NCI-H2029 (cell line): ENCODE measurements around the gene KIF5A.
A peak's percentile ranks its signal among the peaks of the same experiment; 100 is the strongest.

Source experiments
- DNase-seq: peaks from one replicate; lab custom pipeline; 2025; lab: John Stamatoyannopoulos, UW

Gene KIF5A

GRCh38 chr12:57535764-57536596 is 13.9 kb upstream of the KIF5A start:
- no peak for DNase-seq

DNA sequence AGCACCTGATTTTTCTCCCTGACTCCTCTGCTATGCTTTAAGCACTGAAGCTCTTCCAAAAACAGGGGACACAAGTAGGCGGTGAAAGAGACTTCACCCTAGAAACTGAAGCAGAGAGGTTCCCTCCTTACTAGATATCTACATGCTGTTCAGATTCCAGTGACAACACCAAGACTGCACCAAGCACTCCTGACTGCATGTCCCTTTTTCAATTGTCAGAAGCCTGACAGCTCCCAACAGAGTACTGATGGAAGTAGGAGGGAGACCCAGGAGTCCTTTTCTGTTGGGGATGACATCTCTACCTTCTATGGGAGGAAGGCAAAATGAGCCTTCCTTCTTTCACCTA is 13.3 kb upstream of the KIF5A start:
- no peak for DNase-seq

DNA sequence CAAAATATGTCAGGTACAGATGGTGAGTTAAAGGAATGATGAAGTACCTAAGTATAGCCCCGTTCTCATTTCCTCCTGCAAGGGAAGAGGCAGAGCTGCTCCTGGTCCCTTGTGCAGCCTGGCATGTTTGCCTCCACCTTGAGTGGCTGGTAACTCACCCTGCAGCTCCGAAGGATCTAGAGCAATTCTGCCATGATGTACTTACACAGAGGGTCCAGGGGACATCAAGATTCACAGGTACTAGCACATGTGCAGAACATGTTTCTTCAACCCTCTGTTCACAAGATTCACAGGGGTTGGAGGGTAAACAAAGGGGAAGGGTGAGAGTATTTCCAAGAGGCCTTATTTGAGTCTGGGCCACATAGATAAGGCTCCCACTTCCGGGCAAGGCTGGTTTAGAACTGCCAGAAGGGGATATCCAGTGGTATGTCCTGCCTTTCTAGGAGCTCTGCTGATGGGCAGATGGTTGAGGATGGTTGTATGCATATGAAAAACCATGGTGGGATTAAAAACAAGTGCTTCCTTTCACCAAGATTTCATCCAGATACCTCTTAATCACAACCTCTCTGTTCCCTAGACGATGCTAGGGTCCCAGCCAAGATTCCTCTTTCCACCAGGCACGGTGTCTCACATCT is 10.6 kb upstream of the KIF5A start:
- no peak for DNase-seq

DNA sequence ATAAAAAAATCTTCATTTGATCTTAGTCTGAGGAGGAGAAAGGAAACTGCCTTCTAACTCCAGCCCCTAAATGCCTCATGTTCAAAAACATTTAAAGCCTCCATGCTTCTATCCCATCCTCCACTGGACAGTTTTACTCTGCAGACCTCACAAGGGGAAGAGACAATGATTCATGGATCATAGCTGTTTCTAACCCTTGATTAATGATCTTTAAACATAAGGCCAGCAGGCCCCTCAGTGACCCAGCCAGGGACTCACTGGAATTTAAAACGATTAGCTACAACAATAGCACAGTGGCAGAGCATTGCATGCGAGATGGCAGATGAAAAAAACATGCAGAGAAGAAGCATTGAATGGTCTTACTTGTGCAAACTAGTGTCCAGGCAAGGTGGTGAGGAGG is 8.8 kb upstream of the KIF5A start:
- DNase-seq: no peak

GRCh38 chr12:57541717-57542116 is 8.1 kb upstream of the KIF5A start:
- DNase-seq: no peak

DNA sequence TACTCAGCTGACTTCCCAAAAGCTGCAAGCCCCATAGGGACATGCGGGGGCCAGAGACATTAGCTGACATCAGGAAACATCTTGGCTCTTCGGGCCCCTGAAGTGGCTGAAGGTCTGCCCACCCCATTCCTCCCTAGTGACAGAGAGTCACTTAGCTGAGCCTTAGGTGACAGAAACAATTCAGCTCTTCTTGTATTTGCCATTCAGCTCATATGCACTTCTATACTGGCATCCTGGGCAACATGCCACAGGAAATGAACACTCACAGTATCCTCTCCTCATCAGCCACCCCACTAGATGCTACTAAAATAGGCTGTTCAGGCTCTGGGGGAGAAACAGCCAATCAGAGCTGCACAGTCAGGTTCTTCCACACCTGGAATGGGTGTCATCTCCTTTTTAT is 6.3 kb upstream of the KIF5A start:
- DNase-seq: peak; percentile 91

DNA sequence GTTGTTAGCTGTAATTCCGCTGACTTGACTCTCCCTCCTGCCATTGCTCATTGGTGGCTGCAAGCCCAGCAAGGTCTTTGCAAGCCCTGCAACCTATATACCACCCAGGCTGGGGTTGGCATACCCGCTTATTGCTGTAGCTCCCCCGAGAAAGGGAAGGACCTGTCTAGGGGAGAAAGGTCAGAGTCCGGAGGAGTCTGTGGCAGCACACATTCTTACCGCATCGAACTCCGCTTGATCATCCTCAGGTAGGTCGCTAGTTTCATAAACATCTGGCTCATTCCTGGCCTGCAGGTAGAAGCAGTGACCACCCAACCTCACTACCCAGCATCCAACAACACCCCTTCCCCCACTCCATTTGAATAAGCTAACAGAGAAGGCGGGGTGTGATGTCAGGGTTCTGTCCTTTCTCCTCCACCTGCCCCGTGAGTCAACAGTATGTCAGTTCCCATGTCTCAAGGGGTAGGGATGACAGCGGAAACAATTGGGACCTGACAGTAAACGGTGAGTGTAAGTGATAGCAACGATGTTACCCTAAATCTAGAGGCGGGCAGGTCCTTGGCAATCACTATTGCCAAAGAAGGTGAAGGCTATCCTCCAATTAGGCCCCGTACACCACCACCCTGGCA is 3.9 kb upstream of the KIF5A start:
- peak; percentile 57 for DNase-seq

DNA sequence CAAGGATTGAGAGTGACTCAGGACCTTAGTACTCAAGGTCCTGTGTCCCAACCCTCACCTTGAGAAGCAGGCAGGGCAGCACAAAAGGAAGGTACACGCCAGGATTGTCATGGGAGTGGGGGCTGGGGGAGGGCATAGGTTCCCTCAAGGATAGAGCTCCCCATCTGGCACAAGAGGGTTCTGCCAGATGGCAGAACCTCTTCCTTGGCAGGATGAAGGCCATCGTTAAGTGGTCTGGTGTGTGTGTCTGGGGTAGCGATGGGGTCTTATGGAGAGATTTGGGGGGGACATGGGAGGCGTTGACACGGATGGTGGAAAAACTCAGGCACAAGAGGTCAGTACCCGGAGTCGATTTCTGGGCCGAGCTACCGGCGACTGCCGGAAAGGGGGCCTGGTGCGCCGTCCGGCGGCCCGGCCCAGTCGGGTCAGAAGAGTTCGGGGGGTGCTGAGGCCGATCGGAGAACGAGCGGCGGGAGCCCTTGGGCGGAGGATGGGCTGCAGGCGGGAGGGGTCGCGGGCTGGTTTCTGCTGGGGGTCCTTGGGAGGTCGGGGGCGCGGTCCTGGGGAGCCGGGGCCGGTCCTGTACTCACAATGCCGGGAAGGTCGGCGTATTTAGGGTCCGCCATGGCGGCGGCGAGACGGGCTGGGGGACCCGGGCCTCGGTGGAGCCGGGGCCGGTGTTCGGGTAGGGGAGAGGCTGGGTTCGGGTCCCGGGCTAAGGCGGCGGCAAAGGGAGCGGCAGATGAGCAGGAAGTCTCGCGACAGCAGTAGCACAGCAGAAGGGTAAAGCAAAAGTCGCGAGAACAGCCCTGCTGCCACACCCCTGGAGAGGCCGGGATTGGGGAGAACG is 3.2 kb upstream of the KIF5A start, which contains the start of gene DCTN2:
TSS of gene DCTN2 (minus strand) at position 755 of the 850 bp plus-strand sequence. CDS start at position 626, 129 bp downstream.
- peak; percentile 96 for DNase-seq

DNA sequence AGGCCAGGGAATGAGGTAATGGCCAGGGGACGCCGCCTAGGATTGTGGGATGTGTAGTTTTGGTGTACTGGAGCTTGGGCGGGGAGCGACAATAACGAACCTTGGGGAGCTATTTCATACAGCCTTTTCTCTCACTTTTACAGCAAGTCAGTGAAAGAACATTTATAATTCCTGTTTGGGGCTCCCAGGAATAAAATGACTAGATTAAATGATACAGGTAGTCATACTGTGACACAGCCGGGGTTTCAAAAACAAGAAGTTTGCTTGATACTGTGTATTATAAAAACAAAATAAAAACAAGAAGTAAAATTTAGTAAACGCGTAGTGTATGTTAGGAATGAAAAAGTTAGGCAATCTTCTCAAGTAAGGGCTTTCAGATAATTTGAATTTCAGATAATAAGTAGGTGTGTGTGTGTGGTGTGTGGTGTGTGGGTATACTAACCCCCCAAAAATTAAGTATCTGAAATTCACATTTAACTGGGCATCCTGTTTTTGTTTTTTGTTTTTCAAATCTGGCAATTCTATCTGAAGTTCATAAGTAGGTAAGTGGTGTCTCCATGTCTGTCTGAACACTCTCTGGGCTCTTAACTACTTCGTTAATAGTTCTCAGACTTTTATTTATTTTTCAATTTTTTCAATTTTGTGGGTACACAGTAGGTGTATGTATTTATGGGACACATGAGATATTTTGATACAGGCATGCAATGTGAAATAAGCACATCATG is 2.4 kb upstream of the KIF5A start:
- no peak for DNase-seq

DNA sequence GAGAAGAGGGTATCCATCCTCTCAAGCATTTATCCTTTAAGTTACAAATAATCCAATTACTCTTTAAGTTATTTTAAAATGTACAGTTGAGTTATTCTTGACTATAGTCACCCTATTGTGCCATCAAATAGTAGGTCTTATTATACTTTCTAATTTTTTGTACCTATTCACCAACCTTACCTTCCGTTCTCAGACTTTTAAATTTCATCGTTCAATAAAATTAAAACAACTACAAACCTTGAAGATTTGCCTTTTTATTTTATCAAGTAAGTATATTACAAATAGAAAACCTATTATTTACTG is 1.9 kb upstream of the KIF5A start:
- DNase-seq: no peak

GRCh38 chr12:57548488-57548887 is 1.4 kb upstream of the KIF5A start:
- DNase-seq: no peak

DNA sequence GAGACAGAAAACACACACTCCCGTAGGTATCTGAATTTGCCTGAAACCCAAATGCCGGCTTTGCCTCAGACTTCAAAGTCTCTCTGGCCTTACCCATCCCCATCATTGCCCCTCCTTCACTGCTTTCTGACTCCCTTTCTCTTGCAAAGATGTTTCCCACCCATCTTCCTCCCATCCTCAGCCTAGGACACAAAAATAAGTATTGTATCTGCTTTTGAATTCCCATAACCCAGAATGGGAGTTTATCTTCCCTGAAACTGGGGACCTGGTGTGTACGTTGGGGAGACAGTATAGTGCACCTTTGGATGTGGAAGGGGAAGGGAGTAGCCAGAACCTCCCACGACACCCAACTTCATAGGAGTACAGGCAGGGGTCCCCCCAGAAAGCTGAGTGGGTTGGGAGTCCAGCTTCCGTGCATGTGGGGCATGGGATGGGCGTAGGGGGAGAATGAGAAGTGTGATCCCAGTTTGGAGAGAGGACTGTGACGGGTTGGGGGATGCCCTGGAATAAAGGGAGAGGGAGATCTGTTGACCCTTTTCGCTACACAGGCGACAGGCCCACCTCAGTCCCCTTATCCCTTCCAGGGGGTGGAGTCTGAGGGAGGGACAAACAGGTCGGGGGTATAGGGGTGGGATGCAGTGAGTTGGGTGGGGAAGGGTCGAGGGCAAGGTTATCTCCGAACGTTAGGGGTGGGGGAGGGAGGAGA is 488 bp upstream of the KIF5A start:
- no peak for DNase-seq

GRCh38 chr12:57550641-57551549 is 1.1 kb downstream of the KIF5A start:
- DNase-seq: no peak

DNA sequence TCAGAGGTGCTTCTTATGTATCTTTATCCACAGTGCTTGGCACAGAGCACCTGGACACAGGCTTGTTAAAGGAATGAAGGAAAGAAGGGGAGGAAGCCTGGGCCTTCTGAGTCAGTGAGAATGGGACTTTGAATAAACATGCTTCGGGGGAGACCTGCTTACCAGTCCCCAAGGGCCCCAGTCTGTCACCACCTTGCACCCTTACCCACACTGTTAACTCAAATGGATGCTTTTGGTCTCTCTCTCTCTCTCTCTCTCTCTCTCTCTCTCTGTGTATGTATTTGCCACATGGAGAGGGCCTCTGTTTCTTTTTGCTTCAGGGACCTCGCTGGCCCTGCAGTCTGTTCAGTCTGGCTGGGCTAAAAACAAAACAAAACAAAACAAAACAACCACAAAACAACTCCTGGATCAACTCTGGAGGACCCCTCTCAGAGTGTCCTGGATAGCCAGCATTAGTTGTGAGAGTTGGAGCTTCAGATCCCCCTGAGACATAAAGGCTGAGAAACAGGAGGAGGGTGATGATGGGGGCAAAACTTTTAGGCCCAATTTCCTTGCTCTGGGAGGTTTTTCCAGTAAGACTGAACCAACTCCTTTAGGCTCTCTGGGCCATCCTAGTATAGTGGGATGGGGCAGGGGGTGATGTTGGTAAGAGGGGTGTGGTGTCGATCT is 1.9 kb downstream of the KIF5A start:
- DNase-seq: no peak

- DNase-seq: no peak
Measured at GRCh38 chr12:57552306-57552651, 2.4 kb downstream of the KIF5A start.

DNA sequence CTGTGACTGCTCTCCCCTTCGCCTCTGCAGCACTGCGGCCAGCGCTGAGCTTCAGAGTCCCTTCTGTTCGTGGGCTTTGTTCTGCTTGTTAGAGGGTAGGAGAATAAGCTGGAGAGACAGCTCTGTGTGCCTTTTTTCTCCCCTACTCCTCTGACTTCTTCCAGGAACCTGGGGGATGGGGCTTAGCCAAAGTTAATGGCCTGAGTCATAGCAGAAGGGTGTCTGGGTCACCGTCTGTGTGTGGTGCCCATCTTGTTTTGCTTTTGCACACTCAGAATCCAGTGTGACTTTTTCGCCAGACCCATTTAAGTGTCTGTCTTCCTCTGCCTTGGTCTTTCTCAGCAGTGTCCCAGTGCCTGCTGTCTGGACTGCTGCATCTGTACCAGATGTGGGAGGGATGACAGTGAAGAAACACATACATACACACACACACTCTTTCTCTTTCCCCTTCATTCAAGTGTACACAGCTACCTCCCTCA is 3.0 kb downstream of the KIF5A start:
- DNase-seq: no peak

DNA sequence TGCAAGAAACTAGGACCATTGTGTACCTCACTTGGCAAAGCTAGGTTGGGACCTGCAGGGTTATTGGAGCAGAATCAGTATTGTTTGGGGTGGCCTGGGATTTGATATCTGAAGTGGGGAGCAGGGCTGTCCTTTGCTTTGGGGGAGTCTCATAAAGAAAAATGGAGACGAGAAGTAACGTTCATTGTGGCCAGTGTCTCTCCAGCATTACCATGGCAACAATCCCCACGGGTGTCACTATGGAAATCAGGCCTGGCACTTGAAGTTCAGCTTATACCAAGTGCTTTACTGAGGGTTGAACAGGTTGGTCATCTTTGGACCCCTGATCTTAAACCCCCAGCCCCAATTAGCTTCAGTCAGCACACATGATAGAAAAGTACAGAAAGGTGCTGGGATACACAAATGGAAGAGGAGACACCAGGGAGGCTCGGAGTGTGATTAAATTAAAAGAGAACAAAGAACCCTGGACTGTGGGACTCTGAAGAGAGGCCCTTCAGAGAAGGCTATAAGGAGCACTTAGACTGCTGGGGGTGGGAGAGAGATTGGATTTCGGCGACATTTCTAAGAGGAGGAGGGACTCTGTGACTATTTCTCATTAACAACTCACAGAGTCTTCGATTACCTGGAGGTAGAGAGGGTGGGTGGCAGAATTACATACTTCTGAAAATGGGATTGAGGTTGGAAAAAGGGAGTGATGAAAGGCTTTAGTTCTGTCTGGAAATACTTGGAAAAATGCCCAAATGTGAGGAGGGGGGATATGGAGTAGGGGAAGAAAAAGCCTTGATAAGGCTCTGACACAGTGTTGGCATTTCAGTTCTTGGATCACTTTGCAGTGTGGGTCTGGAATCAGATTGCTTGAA is 3.7 kb downstream of the KIF5A start:
- no peak for DNase-seq

DNA sequence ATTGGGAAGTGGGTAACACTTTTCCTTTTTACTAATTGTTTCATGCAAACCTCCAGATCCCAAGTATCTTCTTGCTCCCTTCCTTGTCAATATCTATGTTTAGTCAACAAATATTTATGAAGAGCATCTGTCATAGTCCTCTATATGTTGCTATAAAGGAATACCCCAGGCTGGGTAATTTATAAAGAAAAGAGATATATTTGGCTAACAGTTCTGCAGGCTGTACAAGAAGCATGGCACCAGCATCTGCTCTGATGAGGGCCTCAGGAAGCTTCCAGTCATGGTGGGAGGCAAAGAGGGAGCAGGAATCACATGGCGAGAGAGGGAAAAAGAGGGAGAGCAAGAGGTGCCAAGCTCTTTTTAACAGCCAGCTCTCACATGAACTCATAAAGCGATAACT is 4.6 kb downstream of the KIF5A start:
- DNase-seq: no peak

- no peak for DNase-seq
Measured at GRCh38 chr12:57554897-57555296, 5.1 kb downstream of the KIF5A start.
